HepG2 (cell line): ENCODE measurements around the gene AAMP. TPM values are rescaled to one million over a fixed set of nuclear protein-coding genes. Genes with fewer than 3 reads are reported as not detected.
A peak's percentile ranks its signal among the peaks of the same experiment; 100 is the strongest.

Source experiments
- AGO2 ChIP-seq: fragments of 200-400 bp; formaldehyde crosslinking; optimal IDR thresholded peaks from 2 replicates; pipeline ENCODE3; 2017; ENCODE audit warnings: mild to moderate bottlenecking, low read depth, low read length, moderate library complexity
- FOXP1 ChIP-seq, 2 experiments: fragments of 450-650 bp in 1 of 2; IDR thresholded peaks; 2 replicates each; pipeline ENCODE4 v1.6.1; 2017 to 2018; ENCODE audit warnings: antibody characterized with exemption in 1 of 2
- HMG20A ChIP-seq: IDR thresholded peaks from 2 replicates; pipeline ENCODE4 v1.6.1; 2016; ENCODE audit warnings: borderline replicate concordance
- KDM6A ChIP-seq: IDR thresholded peaks from 2 replicates; pipeline ENCODE4 v1.6.1; 2016; ENCODE audit warnings: low read depth
- KLF16 ChIP-seq, 2 experiments: sonication (generic) in 1 of 2; formaldehyde crosslinking in 1 of 2; IDR thresholded peaks; 2 replicates each; pipeline versions ENCODE4 v1.6.1 to v1.8.0; 2016 to 2023; ENCODE audit warnings: missing genetic modification reagents in 2 of 2, missing compliant biosample characterization in 1 of 2
- KMT2A ChIP-seq: sonication (generic); formaldehyde crosslinking; IDR thresholded peaks from 2 replicates; pipeline ENCODE4 v1.4.0; 2020; ENCODE audit warnings: missing genetic modification reagents
- MAF1 ChIP-seq: sonication (generic); formaldehyde crosslinking; IDR thresholded peaks from 2 replicates; pipeline ENCODE4 v1.5.0; 2020; ENCODE audit warnings: missing genetic modification reagents, borderline replicate concordance
- MED13 ChIP-seq: sonication (generic); formaldehyde crosslinking; IDR thresholded peaks from 2 replicates; pipeline ENCODE4 v1.5.0; 2020; ENCODE audit warnings: missing genetic modification reagents
- SPEN ChIP-seq: sonication (generic); formaldehyde crosslinking; IDR thresholded peaks from 2 replicates; pipeline ENCODE4 v1.5.1; 2020; ENCODE audit warnings: low read depth, mild to moderate bottlenecking, missing genetic modification reagents
- SRY ChIP-seq: sonication (generic); formaldehyde crosslinking; IDR thresholded peaks from 2 replicates; pipeline ENCODE4 v1.8.0; 2022; ENCODE audit warnings: mild to moderate bottlenecking, missing genetic modification reagents
- TEAD2 ChIP-seq: sonication (generic); formaldehyde crosslinking; IDR thresholded peaks from 2 replicates; pipeline ENCODE4 v1.9.0; 2021; ENCODE audit warnings: missing genetic modification reagents
- UBTF ChIP-seq: sonication (generic); formaldehyde crosslinking; IDR thresholded peaks from 2 replicates; pipeline ENCODE4 v1.4.0; 2020; ENCODE audit warnings: mild to moderate bottlenecking, missing genetic modification reagents
- ZBTB39 ChIP-seq: sonication (generic); formaldehyde crosslinking; IDR thresholded peaks from 2 replicates; pipeline ENCODE4 v1.5.0; 2020; ENCODE audit warnings: missing genetic modification reagents
- ZNF136 ChIP-seq: sonication (generic); formaldehyde crosslinking; IDR thresholded peaks from 2 replicates; pipeline ENCODE4 v1.8.1; 2022; ENCODE audit warnings: low read depth, mild to moderate bottlenecking, moderate library complexity, missing genetic modification reagents
- ZNF546 ChIP-seq: sonication (generic); formaldehyde crosslinking; conservative IDR thresholded peaks from 2 replicates; pipeline ENCODE4 v1.8.1; 2023; ENCODE audit warnings: mild to moderate bottlenecking, missing genetic modification reagents
- ZNF670 ChIP-seq: sonication (generic); formaldehyde crosslinking; IDR thresholded peaks from 2 replicates; pipeline ENCODE4 v1.8.0; 2022; ENCODE audit warnings: mild to moderate bottlenecking, missing genetic modification reagents, borderline replicate concordance
- ZNF749 ChIP-seq: sonication (generic); formaldehyde crosslinking; IDR thresholded peaks from 2 replicates; pipeline ENCODE4 v1.8.0; 2022; ENCODE audit warnings: mild to moderate bottlenecking, missing genetic modification reagents, moderate library complexity, borderline replicate concordance
- ZZZ3 ChIP-seq: sonication (generic); formaldehyde crosslinking; IDR thresholded peaks from 2 replicates; pipeline ENCODE4 v1.4.0; 2020; ENCODE audit warnings: missing genetic modification reagents, mild to moderate bottlenecking, borderline replicate concordance
- polyA plus RNA-seq, 8 experiments: library from polyadenylated mRNA; depleted of rRNA in 3 of 8; stranded (reverse) in 7 of 8; unstranded in 1 of 8; fragments of >200 nt; fragmentation: Illumina TruSeq in 4 of 8; extraction: Trizol in 4 of 8; gene quantifications; 2 replicates each; pipeline versions ENCODE4 v1.2.1 to v1.2.3, GENCODE V29; 2011 to 2016; ENCODE audit warnings: low read depth in 4 of 8, missing spikeins in 1 of 8, mixed read lengths in 1 of 8; ENCODE audit not compliant: insufficient read depth in 1 of 8
- total RNA-seq, 5 experiments: library from RNA; depleted of rRNA; stranded (reverse); fragments of >200 nt; fragmentation: Illumina TruSeq; extraction: Trizol; gene quantifications; 2 replicates each; pipeline ENCODE4 v1.2.3, GENCODE V29; 2016; ENCODE audit warnings: low read depth in 1 of 5
- TF ChIP-seq, protein P1 (sequence below): sonication (generic); formaldehyde crosslinking; IDR thresholded peaks from 2 replicates; pipeline ENCODE4 v1.8.0; 2022; ENCODE audit warnings: missing genetic modification reagents, low read depth, mild to moderate bottlenecking, borderline replicate concordance
- TF ChIP-seq, protein P2 (sequence below): sonication (generic); formaldehyde crosslinking; IDR thresholded peaks from 2 replicates; pipeline ENCODE4 v1.8.0; 2022; ENCODE audit warnings: missing genetic modification reagents, mild to moderate bottlenecking, borderline replicate concordance
- TF ChIP-seq, protein P3 (sequence below): sonication (generic); formaldehyde crosslinking; IDR thresholded peaks from 2 replicates; pipeline ENCODE4 v1.4.0; 2020; ENCODE audit warnings: mild to moderate bottlenecking, missing genetic modification reagents

The AAMP gene
- total and polyA plus RNA-seq, 2 of the 13 experiments (the other 11 are each of a cell fraction or from before 2014, with no cell fraction given), result 110 to 186 TPM

- TF ChIP-seq, protein P1, sequence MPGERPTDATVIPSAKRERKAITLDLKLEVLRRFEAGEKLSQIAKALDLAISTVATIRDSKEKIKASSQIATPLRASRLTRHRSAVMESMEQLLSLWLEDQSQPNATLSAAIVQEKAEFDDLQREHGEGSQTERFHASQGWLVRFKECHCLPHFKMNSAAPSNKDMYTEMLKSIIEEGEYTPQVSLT (CRISPR knock-in tag), result no peak
- TF ChIP-seq ZNF670 (CRISPR knock-in tag), result 0 out of 2 replicates have a peak, but pooled peaks have one; percentile 60
- TF ChIP-seq SPEN, result no peak; the same call in 1 of the 2 replicates
- peak; percentile 90 for TF ChIP-seq AGO2
- no peak for TF ChIP-seq HMG20A (CRISPR knock-in tag)
- no peak for TF ChIP-seq MED13 (CRISPR knock-in tag)
- TF ChIP-seq KLF16 (CRISPR knock-in tag; IDR thresholded peaks at IDR 0.05), result peak in 1 of 2 experiments; percentile 86; a peak in 2 of 4 replicates
- TF ChIP-seq MAF1, result 0 out of 2 replicates have a peak, but pooled peaks have one; percentile 36
- TF ChIP-seq, protein P2, sequence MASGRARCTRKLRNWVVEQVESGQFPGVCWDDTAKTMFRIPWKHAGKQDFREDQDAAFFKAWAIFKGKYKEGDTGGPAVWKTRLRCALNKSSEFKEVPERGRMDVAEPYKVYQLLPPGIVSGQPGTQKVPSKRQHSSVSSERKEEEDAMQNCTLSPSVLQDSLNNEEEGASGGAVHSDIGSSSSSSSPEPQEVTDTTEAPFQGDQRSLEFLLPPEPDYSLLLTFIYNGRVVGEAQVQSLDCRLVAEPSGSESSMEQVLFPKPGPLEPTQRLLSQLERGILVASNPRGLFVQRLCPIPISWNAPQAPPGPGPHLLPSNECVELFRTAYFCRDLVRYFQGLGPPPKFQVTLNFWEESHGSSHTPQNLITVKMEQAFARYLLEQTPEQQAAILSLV, result peak; percentile 20; the same call in 1 of the 2 replicates
- TF ChIP-seq ZNF546 (CRISPR knock-in tag), result no peak
- TF ChIP-seq, protein P3, sequence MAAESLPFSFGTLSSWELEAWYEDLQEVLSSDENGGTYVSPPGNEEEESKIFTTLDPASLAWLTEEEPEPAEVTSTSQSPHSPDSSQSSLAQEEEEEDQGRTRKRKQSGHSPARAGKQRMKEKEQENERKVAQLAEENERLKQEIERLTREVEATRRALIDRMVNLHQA (CRISPR knock-in tag), result no peak
- peak; percentile 75 for TF ChIP-seq KMT2A (CRISPR knock-in tag)
- peak; percentile 28; the same call in 1 of the 2 replicates for TF ChIP-seq ZBTB39
- TF ChIP-seq KDM6A, result no peak
- 0 out of 2 replicates have a peak, but pooled peaks have one; percentile 75 for TF ChIP-seq ZZZ3 (CRISPR knock-in tag)
- no peak for TF ChIP-seq TEAD2 (CRISPR knock-in tag)
- TF ChIP-seq SRY (CRISPR knock-in tag), result peak; percentile 32; the same call in 1 of the 2 replicates
- TF ChIP-seq ZNF749, result no peak
- peak; percentile 90 for TF ChIP-seq UBTF (CRISPR knock-in tag)
- TF ChIP-seq FOXP1 (IDR thresholded peaks at IDR 0.05), result no peak
- TF ChIP-seq FOXP1 (CRISPR knock-in tag; IDR thresholded peaks at IDR 0.05), result no peak
- TF ChIP-seq ZNF136 (CRISPR knock-in tag), result no peak
Measured at GRCh38 chr2:218292048-218293014, 22.4 kb upstream of the AAMP start, which contains the start of gene TMBIM1 (continued).
